AG04450 (cell line): ENCODE data around the gene ISLR. TPM values are rescaled to one million over a fixed set of nuclear protein-coding genes. Genes with fewer than 3 reads are reported as not detected.

Source experiments
- CTCF ChIA-PET: fragments of 300-600, 350-600 bp; formaldehyde crosslinking; extraction: SDS; loops from one replicate; lab custom pipeline; 2022; ENCODE audit warnings: antibody characterized with exemption, inconsistent platforms; lab: Charles Lee
- POLR2A ChIA-PET: fragments of 350-600 bp; formaldehyde crosslinking; extraction: SDS; loops from one replicate; lab custom pipeline; 2021; ENCODE audit warnings: antibody characterized with exemption, inconsistent platforms; lab: Yijun Ruan, JAX
- DNase-seq: peaks from one replicate; pipeline ENCODE4 v3.0.0-alpha.2; 2011; ENCODE audit warnings: low read depth, low spot score
- H3K27ac ChIP-seq: one replicate; pipeline ENCODE4 v1.5.1; 2012; ENCODE audit warnings: low read depth, low read length, control low read depth
- H3K27me3 ChIP-seq: one replicate; pipeline ENCODE4 v1.6.0; 2012; ENCODE audit warnings: low read length; ENCODE audit not compliant: control insufficient read depth, insufficient read depth
- H3K4me3 ChIP-seq: 2 replicates; pipeline ENCODE4 v1.5.1; 2011; ENCODE audit warnings: mild to moderate bottlenecking, low read depth, low read length, control low read depth
- H3K9me3 ChIP-seq: 2 replicates; pipeline ENCODE4 v1.5.1; 2012; ENCODE audit warnings: low read length; ENCODE audit not compliant: control insufficient read depth, insufficient read depth
- polyA plus RNA-seq: library from polyadenylated mRNA; depleted of rRNA; stranded (reverse); fragments of >200 nt; gene quantifications from 2 replicates; pipeline ENCODE4 v1.2.3, GENCODE V29; 2011
- TF ChIP-seq, protein P1 (sequence below): IDR thresholded peaks from 2 replicates; pipeline ENCODE4 v1.5.1; 2011; ENCODE audit warnings: low read depth, low read length, control low read depth, inconsistent platforms

Gene ISLR
- polyA plus RNA-seq, 1 experiment: 2.3 TPM

- POLR2A ChIA-PET: no interaction called here
- H3K27me3 ChIP-seq: no peaks in the 10 kb centered on the region
- no peak for DNase-seq
- no peaks in the 10 kb centered on the region; the same call in 1 of the 2 replicates for H3K9me3 ChIP-seq
- H3K4me3 ChIP-seq: no peak overlapping the region
- no peak overlapping the region for H3K27ac ChIP-seq
- TF ChIP-seq, protein P1, sequence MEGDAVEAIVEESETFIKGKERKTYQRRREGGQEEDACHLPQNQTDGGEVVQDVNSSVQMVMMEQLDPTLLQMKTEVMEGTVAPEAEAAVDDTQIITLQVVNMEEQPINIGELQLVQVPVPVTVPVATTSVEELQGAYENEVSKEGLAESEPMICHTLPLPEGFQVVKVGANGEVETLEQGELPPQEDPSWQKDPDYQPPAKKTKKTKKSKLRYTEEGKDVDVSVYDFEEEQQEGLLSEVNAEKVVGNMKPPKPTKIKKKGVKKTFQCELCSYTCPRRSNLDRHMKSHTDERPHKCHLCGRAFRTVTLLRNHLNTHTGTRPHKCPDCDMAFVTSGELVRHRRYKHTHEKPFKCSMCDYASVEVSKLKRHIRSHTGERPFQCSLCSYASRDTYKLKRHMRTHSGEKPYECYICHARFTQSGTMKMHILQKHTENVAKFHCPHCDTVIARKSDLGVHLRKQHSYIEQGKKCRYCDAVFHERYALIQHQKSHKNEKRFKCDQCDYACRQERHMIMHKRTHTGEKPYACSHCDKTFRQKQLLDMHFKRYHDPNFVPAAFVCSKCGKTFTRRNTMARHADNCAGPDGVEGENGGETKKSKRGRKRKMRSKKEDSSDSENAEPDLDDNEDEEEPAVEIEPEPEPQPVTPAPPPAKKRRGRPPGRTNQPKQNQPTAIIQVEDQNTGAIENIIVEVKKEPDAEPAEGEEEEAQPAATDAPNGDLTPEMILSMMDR: no peak
- CTCF ChIA-PET: no interaction called here
Measured at GRCh38 chr15:74199297-74199652, 25.8 kb downstream of the ISLR start.

GRCh38 chr15:74200412-74200815 is 26.9 kb downstream of the ISLR start:
- no peaks in the 10 kb centered on the region for H3K27me3 ChIP-seq
- no peak overlapping the region for H3K27ac ChIP-seq
- TF ChIP-seq, protein P1: no peak
- no peak overlapping the region for H3K4me3 ChIP-seq
- no peak for DNase-seq
- ChIA-PET CTCF (no interaction called here), POLR2A (no interaction called here)
- no peaks in the 10 kb centered on the region; the same call in 1 of the 2 replicates for H3K9me3 ChIP-seq

GRCh38 chr15:74200871-74201419 is 27.4 kb downstream of the ISLR start:
- POLR2A ChIA-PET: no interaction called here
- CTCF ChIA-PET: no interaction called here
- Histone ChIP-seq H3K27me3 (peaks cover 4% of the 10 kb centered on the region), H3K4me3 (no peak overlapping the region), H3K9me3 (no peaks in the 10 kb centered on the region; the same call in 1 of the 2 replicates), H3K27ac (peak overlapping the region; percentile 3)
- DNase-seq: no peak
- TF ChIP-seq, protein P1: no peak

DNA sequence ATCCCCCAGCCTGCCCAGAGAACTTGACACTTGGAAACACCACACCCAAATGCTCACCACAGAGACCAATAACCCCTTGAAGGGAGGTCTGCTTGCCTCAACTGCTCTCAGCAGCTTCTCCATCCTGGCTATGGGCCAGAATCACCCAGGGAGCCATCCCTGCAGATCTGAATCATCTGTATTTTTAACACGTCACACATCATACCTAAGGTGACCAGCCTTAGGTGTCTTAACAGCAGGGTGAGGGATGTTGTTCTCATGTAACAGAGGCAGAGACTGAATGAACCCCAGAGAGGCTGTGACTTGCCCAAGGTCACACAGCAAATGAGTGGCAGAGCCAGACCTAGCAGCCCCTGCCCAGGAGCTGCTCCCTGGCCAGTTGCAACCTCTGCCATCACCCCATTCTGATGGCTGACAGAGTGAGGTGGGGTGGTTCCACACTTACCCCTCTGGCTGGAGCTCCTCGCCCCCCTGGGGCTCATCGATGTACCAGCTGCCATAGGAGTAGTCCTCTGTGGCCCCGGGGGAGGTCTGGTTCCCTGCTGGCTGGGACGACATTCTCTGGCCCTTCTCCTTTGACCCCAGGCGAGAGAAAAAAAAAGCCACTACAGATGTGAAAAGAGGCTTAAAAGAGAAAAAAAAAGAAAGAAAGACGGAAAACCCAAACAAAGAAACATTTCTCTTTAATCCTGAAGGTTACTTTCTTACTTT is 28.4 kb downstream of the ISLR start:
- TF ChIP-seq, protein P1: no peak
- POLR2A ChIA-PET: no interaction called here
- no peak for DNase-seq
- H3K9me3 ChIP-seq: no peaks in the 10 kb centered on the region; the same call in 1 of the 2 replicates
- peaks cover 4% of the 10 kb centered on the region for H3K27me3 ChIP-seq
- CTCF ChIA-PET: no interaction called here
- H3K27ac ChIP-seq: no peak overlapping the region
- H3K4me3 ChIP-seq: no peak overlapping the region

GRCh38 chr15:74202452-74203401 is 29.2 kb downstream of the ISLR start, which contains the start of gene STRA6:
TSS of gene STRA6 (minus strand) at chr15:74202787. CDS start at chr15:74202267, 520 bp downstream.
- H3K27ac ChIP-seq: no peak within 1 kb of the TSS

More at GRCh38 chr15:74202452-74203401, 29.2 kb downstream of the ISLR start, which contains the start of gene STRA6:
- Histone ChIP-seq H3K9me3 (no peaks in the 10 kb centered on the region; the same call in 1 of the 2 replicates), H3K4me3 (no peak within 1 kb of the TSS), H3K27me3 (peaks cover 4% of the 10 kb centered on the region)
- POLR2A ChIA-PET: no interaction called here
- CTCF ChIA-PET: no interaction called here
- no peak for DNase-seq
- TF ChIP-seq, protein P1: no peak
